ENCODE data around the gene PKDCC.

GRCh38 chr2:42100683-42101205 lies 52.9 kb downstream of the PKDCC start:
- no peak for TF ChIP-seq CTCF (IDR thresholded peaks at IDR 0.05; ENCODE audit: low read depth, low read length)
- no peak for TF ChIP-seq EZH2phosphoT487 (IDR thresholded peaks at IDR 0.05; ENCODE audit: low read depth)
